HG02938 (cell line): ENCODE data around the gene CD63.

Experiments
- ATAC-seq: cut with Tn5 transposase; IDR thresholded peaks from one replicate; pipeline ENCODE4 v1.9.1; 2021; ENCODE audit warnings: mild to moderate bottlenecking, moderate library complexity; ENCODE audit not compliant: unreplicated experiment

The CD63 gene

DNA sequence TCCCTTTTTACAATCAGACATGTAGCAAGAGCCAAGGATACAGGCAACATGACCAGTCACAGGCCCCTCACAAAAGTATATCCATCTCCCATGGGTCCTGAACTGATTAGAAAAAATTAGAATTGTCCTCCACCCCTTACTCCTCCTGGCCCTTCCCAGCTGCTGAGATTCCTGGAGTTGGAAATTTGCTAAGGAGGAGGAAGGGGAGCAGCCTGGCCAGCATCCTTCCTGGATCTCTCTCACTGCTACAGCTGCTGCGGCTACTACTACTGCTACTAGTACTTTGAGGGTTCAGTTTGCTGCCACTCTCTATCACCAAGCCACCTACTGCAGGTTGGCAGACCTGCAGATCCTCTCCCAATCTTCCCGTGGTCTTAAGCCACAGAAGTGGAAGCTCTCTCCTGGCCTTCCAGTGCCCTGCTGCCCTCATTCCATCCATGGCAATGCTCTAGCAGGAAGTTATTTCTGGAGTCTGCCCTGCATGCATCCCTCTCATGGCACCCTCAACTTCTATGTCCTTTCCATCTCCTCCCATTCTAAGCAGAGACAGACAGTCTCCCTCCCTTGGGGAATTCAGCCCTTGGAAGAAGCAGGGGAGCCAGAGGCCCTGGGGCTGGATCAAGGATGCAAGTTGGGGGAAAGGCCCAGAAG, 22.1 kb downstream of the CD63 start:
- no peak for ATAC-seq

GRCh38 chr12:55705782-55706402, 22.9 kb downstream of the CD63 start:
- no peak for ATAC-seq

DNA sequence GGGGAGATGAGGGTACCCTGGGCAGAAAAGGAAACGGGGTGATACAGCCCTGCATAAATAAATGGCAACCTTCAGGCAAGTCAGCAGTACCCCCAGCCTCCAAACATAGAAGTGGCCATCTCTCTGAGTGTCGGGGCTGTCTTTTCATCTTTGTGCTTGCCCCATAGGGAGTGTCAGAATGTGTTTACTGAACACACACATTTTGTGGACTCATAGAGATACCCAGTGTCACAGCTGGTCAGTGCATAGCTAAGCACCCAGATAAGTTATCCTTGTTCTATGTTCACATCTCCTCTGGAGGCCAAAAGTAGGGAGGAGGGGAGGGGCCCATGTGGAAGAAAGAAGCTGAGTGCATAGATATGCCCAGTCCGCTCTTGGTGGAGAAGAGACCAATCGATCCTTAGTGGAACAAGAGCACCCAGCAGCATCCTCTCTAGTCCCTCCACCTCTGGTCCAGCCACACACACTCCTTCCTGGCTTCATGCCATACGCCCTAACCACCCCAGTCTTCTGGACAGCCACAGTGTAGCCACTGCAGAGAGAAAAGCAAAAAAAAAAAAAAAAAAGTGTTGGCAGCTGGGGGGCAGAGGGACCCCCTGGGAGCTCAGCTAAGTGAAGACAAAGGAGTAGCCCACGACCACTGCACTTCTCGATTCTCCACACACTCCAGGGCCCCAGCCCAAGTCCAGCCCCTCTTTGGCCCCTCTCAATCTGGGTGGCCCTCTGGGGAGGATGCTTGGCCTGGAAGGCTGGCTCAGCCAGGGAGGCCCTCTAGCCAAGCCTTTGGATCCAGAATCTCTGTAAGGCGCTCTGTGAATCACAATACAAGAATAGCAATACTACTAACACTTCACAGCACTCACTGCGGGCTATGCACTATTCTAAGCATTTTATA, 23.7 kb downstream of the CD63 start:
- no peak for ATAC-seq

- ATAC-seq = no peak
Measured at GRCh38 chr12:55703901-55704761, 24.7 kb downstream of the CD63 start.

- no peak for ATAC-seq
Measured at GRCh38 chr12:55703288-55703687, 25.5 kb downstream of the CD63 start.

GRCh38 chr12:55702861-55703260, 25.9 kb downstream of the CD63 start:
- ATAC-seq = no peak

DNA sequence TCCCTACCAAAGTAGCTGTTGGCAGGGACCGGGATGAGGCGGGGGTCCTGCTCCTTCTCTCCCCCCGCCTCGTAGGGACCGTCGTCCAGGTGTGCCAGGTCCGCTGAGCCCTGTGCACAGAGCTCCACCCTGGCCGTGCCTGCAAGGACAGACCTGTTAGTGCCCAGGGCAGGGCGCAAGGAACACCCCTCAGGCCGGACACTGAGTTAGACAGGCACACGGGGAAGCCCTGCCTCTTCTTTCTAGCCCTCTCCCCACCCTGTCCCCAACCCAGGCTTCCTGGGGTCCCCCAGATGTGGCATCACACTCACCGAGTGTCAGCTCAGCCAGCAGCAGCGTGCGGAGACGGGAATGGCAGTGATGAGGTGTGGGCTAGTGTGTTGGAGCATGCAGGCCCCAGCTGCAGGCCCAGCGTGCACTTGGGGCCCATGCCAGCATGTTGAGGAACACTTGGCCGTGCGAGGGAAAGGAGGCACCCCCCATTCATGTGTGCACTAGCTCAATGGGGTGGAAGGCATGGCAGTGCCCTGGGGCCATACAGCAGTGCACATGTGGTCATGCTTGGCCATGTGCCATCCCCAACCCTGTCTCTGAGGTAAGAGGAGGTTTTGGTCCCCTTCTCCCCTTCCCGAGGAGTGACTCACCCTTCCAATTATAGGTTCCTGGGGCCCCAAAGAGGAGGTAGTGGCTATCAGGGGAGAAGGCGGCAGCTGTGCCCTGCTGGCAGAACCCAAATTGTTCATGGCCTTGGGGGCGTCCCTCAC, 28.4 kb downstream of the CD63 start:
- ATAC-seq = no peak

GRCh38 chr12:55699471-55700055, 29.2 kb downstream of the CD63 start:
- ATAC-seq = no peak

GRCh38 chr12:55698965-55699364, 29.8 kb downstream of the CD63 start:
- ATAC-seq = no peak

DNA sequence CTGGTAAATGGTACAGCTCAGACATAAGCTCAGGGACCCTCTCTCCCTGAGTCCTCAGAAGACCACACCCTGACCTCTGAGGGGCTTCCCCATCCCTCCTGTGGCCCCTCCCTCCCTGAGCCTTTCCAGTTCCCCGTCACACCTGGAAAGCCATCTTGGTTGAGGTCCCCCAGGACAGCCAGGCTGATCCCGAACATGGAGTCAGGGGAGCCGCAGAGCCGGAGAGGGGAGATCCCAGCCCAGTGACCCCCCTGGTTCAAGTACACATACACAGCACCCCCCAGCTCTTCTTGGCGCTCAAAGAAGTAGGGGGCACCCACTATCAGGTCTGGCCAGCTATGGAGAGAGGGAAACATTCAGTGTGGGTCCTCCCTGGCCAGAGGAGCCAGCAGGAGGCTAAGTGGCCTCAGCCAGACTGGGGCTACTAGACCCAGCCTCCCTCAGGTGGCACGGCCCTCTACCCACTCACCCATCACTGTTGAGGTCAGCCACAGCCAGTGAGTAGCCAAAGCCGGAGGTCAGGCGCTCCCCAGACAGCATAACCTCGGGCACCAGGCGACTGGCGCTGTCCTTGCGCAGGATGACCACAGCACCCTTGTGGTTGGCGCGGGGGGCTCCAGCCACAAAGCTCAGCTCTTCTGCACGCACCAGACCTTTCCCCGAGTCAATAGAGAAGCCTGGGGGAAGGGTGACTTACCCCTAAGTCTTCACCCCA, 30.4 kb downstream of the CD63 start:
- ATAC-seq = no peak

GRCh38 chr12:55697686-55698085, 31.1 kb downstream of the CD63 start:
- ATAC-seq = no peak

DNA sequence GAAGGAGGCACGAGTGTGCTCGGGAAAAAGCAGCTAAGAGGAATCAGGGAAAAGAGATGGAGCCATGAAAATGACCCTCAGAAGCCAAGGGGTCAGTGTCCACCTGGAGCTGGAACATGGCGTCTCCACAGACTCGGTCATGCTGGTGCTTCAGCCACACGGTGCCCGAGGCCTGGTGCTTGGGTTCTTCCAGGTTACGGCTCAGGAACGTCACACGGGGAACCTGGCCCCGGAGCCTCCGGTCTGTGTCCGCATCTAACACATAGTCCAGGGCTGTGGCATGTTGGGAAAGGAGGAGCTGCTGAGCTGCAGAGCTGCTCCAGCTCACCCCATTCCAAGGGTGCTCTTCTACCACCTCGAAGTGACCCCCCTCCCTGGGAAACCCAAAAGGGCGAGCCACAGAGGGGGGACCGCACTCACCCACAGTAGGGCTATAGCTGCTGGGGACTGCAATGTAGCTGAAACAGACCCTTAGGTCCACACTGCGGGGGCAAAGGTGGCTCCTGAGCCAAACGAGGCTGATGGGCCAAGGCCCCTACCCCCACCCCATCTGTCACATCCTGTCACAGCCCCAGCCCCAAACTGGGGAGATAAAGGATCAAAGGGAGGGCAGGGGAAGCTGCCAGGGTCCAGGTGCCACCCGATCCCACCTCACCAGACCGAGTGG, 31.9 kb downstream of the CD63 start:
- ATAC-seq = no peak

DNA sequence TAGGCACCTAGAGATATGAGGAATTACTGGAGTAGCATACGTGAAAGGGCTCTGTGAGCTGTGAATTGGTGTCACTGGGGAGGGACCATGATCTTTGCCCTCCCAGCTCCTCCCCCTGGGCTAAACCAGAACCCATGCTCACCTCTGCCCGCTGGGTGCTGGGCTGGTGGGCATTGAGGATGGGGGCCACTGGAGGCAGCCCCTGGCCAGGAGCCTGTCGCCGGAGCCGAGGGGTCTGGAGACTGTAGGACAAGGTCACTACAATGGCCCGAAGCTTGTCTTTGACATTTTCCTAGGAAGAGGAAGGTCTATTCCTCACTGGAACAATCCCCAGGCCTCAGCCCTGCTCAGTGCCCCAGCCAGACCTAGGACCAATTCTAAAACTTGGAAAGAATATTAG, 32.7 kb downstream of the CD63 start:
- ATAC-seq = no peak

- no peak for ATAC-seq
Measured at GRCh38 chr12:55695349-55695748, 33.5 kb downstream of the CD63 start.

DNA sequence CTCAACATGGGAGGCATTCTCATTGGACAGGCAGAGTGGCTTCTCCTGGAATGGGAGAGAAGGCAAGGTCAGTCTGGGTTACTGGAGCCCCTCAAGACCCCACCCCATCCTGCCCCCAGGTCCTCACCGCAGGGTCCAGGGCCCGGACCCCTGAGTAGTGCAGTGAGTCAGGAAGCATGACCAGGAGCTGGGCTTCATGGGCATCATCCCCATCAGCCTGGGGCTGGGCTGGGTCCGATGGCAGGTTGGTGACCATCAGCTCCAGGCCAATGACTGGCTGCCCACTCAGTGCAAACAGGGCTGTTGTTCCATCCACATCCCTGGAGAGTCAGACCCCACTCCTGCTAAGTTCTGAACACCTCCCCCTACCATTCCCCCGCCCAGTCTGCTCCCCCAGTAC, 34.2 kb downstream of the CD63 start:
- ATAC-seq = no peak

DNA sequence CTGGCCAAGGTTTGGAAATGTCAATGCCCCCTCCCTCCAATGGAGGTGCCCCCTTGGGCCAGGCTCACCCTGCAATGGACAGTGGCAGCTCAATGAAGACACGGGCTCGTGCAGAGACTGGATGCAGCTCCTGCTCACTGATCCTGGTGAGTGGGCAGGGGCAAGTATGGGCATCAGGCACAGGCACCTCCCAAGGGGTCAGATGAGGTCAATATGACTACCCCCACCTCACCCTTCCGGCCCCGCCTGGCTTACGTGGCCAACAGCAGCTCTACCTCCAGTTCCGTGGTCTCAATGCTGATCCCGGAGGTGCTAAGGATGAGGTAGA, 34.7 kb downstream of the CD63 start:
- no peak for ATAC-seq

GRCh38 chr12:55693323-55694187, 35.3 kb downstream of the CD63 start:
- ATAC-seq = no peak
